Activated CD4-positive, alpha-beta T cell treated with anti-CD3 and anti-CD28 coated beads for 1 hour (primary cell): Measurements from ENCODE around the gene CAPN9.
"Not testable (repeated sequence)": the region's sequence is repeated elsewhere in the genome, so short reads cannot be mapped to it uniquely, and the experiment has no call there.

Experiments
- DNase-seq: peaks from one replicate; pipeline ENCODE4 v3.0.0-alpha.2; 2020

Gene CAPN9

GRCh38 chr1:230747127-230747730 is at the start of gene CAPN9:
TSS of gene CAPN9 (plus strand) at chr1:230747388. CDS start at chr1:230747497, 109 bp downstream.
- no peak for DNase-seq

GRCh38 chr1:230698130-230698529 is 49.1 kb upstream of the CAPN9 start:
- DNase-seq = no peak

- not testable (repeated sequence) for DNase-seq
Observed at GRCh38 chr1:230698964-230699363, 48.2 kb upstream of the CAPN9 start.

GRCh38 chr1:230699716-230700115 is 47.5 kb upstream of the CAPN9 start:
- no peak for DNase-seq

GRCh38 chr1:230700132-230700531 is 47.1 kb upstream of the CAPN9 start:
- DNase-seq = no peak

GRCh38 chr1:230701434-230701833 is 45.8 kb upstream of the CAPN9 start:
- DNase-seq = no peak

- DNase-seq = no peak
Observed at GRCh38 chr1:230701895-230702768, 45.1 kb upstream of the CAPN9 start.

GRCh38 chr1:230702934-230703678 is 44.1 kb upstream of the CAPN9 start:
- no peak for DNase-seq

- no peak for DNase-seq
Observed at GRCh38 chr1:230703679-230704385, 43.4 kb upstream of the CAPN9 start.

- DNase-seq = no peak
Observed at GRCh38 chr1:230704830-230705229, 42.4 kb upstream of the CAPN9 start.

GRCh38 chr1:230705289-230706019 is 41.7 kb upstream of the CAPN9 start:
- no peak for DNase-seq

- no peak for DNase-seq
Observed at GRCh38 chr1:230706020-230706699, 41.0 kb upstream of the CAPN9 start.

- DNase-seq = no peak
Observed at GRCh38 chr1:230706887-230707731, 40.1 kb upstream of the CAPN9 start.

- no peak for DNase-seq
Observed at GRCh38 chr1:230707732-230708630, 39.2 kb upstream of the CAPN9 start.

- no peak for DNase-seq
Observed at GRCh38 chr1:230708631-230709580, 38.3 kb upstream of the CAPN9 start.

- DNase-seq = no peak
Observed at GRCh38 chr1:230709619-230710542, 37.3 kb upstream of the CAPN9 start.

GRCh38 chr1:230710543-230710904 is 36.7 kb upstream of the CAPN9 start:
- DNase-seq = no peak
